Limb (tissue), 2 donors: ENCODE measurements around the gene RHBDL1.

Experiments
- DNase-seq, 2 donors: peaks; one replicate each; pipeline ENCODE4 v3.0.0-alpha.2; 2016; ENCODE audit errors: extremely low spot score in 2 of 2

RHBDL1 gene

DNA sequence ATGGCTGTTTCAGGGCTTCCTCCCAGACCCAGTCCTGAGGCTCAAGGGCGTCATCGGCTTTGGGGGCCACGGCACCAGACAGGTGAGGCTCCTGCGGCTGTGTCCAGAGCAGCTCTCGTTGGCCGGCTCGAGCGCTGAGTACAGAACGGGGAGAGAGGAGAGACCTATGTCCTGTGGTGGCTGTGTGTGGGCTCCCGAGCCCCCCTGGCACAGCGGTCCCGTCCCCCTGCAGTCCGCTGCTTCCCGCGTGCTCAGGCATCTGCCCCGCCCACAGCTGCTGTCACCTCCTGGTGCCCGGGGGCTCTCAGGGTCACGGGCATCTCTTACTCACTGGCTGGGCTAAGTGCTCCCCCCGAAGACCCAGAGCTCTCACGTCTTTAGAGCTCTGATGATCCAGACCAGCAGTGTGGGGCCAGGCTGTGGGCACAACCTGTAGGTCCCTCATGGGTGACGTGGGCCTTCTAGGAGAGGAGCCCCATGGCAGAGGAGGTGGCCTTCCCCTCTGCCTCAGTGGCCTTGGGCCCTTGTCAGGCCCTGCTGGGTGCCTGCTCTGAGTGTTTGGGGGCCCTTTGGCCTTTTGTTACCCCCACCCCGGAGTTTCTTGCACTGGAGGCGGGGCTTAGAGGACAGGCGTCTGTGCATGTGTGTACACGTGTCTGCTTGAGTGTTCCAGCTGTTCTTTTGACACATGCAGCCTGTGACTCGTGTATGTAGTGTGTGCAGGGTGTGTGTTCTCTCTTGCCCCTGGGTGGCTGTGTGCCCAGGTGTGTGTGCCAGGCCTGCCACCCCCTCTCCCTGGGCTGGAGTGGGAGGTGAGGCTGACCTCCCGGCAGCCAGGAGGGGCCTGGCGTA is 22.8 kb upstream of the RHBDL1 start:
- no peak for DNase-seq

DNA sequence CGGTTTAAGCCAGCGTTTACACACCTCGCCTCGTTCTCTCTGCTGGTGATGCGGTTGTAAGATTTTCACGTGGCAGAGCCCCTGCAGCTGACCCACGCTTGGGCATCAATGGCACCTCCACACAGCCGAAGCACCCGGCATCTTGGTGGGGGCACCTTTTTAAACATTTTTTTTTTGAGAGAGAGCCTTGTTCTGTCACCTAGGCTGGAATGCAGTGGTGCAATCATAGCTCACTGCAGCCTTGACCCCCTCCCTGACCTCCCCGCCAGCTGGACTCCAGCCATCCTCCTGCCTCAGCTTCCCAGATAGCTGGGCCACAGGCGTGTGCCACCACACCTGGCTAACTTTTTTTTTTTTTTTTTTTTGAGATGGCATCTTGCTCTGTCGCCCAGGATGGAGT is 21.4 kb upstream of the RHBDL1 start:
- no peak for DNase-seq

DNA sequence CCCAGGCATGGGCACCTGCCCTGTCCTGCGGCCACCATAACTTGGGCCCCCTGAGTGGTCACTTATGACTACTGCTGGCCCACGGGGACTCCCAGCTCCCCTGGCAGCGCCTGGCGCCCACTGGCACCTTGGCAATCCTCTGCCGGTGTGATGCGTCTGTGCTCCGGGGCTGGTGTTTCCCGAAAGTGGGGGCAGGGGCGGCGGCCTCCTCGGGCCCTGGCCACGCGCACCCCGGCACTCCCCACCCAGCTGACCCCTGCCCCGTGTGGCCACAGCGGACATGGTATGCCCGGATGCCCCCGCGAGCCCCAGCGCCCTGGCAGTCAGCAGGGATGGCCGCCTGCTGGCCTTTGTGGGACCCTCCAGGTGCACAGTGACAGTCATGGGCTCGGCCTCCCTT is 18.0 kb upstream of the RHBDL1 start:
- no peak for DNase-seq

DNA sequence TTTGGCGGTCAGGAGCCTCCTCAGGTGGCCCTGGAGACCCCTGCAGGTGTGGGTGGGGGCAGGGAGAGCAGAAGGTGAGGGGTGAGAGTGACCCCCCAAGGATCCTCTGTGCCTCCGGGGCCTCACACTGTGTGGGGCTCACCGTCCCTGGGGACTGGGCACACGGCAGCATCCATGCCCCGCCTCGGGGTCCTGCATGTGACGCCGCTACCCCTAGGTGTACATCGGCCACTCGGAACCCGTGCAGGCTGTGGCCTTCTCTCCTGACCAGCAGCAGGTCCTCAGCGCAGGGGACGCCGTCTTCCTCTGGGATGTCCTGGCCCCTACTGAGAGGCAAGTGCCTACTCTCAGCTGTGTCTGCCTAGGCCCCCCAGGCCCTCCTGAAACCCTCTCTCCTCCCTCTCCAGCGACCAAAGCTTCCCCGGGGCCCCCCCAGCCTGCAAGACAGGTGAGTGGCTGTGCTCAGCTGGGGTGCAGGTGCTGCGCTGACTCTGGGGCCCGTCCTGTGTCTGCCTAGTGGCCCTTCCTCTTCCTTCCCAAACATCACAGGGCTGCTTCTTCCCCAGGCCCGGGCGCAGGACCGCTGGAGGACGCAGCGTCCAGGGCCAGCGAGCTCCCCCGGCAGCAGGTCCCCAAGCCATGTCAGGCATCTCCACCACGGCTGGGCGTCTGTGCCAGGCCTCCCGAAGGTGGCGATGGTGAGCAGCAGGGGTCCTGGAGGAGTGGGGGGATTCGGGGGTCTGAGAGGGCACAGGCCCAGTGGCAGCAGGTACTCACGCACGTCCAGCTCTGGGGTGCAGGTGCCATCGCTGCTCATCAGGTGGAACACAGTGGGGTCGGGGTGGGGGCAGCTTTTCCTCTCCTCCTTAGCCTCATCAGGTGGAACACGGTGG is 16.5 kb upstream of the RHBDL1 start:
- no peak for DNase-seq

DNA sequence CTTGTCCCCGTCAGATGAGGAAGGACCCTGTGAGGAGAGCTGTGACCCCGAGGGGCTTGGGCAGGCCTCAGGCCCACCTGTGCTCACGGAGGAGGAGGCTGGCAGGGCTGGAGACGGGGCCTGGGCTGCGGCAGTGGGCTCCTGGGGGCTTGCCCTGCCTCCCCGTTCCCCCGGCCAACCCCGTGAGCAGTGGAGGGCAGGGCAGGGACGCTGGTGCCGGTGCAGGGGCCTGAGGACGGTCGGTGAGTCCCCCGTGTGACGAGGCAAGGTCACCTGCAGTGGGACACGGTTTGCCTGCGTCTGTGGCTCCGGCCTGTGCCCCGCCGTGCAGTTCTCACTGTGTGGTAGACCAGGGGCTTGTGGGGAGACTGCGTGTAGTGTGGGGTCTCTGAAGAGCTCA is 15.9 kb upstream of the RHBDL1 start:
- DNase-seq, result no peak

DNA sequence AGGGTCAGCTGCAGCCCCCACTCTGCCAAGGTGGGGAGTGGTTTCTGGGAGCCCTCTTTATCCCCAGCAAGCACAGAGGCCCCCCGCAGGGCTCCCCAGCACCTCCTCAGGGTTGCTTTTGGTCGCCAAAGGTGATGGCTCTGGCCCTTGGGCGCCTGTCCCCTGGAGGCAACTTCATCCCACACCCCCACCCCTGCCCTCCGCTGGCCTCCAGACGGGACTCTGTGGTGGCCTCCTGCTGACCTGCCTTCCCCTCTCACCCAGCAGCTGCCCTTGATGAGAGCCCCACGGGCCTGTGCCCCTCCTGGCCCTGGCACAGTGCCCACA is 15.4 kb upstream of the RHBDL1 start:
- DNase-seq, result no peak

DNA sequence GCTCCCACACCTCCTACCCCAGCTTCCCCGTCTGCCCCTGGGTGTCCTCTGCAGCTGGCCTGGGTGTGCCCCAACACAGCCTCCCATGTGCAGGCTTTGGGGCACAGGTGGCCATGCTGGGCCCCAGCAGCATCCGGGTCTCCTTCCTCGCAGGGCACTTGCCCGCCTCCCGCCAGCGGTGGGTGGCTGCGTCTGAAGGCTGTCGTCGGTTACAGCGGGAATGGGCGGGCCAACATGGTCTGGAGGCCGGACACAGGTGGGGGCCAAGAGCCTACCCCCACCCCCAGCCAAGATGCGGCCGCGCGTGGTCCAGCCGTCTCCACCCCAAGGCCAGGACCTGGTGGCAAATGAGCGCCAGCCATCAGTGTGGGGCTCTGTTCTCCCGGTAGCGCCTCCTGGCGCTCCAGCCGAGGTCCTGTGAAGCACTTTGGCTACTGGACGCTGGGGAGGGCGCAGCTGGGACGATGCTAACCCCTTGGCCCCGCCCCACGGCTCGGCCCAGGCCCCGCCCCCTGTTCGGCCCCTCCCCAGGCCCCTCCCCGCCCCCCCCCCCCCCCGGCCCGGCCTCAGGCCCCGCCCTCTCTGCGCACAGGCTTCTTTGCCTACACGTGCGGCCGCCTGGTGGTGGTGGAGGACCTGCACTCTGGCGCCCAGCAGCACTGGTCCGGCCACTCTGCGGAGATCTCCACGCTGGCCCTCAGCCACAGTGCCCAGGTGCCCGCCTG is 14.8 kb upstream of the RHBDL1 start:
- peak; percentile 48 to 87 for DNase-seq

DNA sequence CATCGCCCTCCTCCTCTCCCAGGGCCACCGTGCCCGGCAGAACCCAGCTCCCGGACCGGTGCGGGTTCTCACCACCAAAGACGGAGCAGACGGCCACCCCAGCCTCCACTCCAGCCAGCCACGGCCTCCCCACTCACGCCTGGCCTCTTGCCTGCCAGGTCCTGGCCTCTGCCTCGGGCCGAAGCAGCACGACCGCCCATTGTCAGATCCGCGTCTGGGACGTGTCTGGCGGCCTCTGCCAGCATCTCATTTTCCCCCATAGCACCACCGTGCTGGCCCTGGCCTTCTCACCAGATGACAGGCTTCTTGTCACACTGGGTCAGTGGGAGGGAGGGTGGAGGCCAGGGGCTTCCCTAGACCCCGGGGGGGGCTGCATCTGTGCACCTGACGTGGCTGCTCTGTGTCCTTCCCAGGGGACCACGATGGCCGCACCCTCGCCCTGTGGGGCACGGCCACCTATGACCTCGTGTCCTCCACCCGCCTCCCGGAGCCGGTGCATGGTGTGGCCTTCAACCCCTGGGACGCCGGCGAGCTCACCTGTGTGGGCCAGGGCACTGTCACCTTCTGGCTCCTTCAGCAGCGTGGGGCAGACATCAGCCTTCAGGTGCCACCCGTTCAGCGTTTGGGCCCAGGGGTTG is 14.2 kb upstream of the RHBDL1 start:
- DNase-seq, result no peak

DNA sequence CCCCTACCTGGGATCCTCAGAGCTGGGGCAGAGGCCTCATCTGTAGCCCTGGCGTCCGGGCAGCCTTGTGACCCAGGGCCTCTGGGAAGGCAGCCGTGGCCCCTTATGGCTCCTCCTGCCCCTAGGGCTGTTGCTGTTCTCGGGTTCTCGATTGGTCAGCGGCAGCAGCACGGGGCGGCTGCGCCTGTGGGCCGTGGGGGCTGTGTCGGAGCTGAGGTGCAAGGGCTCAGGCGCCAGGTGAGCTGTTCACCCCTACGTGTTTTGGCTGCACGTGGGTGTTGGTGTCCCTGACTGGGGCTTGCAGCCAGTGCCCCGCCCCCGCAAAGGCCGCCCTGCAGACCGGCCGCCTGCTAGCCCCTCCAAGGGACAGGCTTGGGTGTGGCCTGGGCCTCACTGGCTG is 13.4 kb upstream of the RHBDL1 start:
- no peak for DNase-seq

DNA sequence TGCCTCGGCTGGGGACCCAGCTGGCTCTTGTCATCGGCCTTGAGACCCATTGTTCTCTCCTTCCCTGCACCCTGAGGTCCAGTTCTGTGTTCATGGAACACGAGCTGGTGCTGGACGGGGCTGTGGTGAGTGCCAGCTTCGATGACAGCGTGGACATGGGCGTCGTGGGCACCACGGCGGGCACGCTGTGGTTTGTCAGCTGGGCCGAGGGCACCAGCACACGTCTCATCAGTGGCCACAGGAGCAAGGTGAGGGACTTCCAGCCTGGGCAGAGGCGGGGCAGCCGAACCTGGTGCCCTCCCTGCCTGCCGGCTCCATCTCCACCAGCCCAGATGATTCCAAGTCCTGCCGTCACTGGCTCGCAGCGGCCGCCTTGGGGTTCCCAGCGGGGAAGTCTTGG is 12.9 kb upstream of the RHBDL1 start:
- DNase-seq, result no peak

DNA sequence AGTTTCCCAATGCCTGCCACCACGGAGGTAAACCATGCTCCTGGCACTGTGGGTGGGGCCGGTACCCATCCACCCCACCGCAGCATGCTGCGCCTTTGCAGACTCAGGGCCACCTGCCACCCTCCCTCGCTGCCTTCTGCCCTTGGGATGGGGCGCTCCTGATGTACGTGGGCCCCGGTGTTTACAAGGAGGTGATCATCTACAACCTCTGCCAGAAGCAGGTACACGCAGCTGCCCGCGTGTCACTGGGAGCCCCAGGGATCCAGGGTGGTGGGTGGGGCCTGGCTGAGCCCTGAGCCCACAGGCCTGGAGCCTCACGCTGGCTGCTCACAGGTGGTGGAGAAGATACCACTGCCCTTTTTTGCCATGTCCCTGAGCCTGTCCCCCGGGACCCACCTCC is 8.9 kb upstream of the RHBDL1 start:
- no peak for DNase-seq

DNA sequence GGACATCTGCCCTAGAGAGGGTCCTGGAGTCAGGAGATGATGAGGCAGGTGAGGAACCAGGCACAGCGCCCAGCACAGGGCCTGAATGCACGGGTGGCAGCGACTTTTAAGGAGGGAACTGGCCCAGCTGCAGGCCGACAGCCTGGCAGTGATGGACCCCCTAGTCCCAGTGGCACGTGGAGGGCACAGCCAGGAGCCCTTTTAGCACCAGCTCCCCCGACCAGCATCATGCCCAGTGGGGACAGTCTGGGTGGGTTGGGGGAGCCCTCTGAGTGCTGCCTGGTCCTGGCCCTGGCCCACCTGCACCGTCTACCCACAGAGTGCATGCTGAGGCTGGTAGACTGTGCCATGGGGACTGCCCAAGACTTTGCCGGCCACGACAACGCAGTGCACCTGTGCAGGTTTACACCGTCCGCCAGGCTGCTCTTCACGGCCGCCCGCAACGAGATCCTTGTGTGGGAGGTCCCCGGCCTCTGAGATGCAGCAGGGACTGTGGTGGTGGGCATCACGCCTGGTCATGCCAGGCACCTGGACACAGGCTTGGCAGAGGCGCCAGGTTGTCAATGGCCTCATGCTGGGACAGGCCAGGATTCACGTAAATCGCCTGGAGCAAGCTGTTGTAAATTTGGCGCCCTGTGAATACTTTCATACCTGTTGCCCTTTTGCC is 8.2 kb upstream of the RHBDL1 start:
- no peak for DNase-seq

DNA sequence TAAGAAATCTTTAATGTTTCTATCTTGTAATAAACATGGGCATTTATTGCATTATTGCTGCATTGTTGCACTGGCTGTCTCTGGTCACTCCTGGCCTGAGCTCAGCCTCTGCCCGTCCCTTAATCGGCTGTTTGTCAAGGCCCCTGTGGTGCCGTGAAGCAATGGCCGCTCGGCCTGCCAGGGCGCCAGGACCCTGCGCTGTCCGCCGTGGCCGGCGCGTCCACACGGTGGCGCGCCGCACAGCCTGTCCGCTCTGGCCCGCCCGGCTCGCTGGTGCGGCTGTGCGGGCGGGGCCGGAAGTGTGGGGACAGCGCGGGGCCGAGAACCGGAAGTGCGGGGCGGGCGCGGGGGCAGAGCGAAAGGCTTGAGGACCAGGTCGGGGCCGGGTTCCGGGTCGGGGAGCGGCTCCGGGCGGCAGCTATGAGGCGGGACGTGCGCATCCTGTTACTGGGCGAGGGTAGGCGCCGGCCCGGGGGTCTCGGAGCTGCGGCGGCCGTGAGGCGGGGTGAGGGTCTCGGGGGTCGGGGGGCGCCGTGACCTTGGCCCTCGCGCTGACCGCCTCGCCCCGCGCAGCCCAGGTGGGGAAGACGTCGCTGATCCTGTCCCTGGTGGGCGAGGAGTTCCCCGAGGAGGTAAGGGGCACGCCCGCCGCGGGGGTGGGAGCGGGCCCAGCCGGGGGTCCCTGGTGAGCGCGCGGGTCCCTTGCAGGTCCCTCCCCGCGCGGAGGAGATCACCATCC is 7.5 kb upstream of the RHBDL1 start, which contains the start of gene RHOT2:
Gene RHOT2, plus strand, starts transcription at position 353 of the 739 bp plus-strand sequence. Its CDS starts 68 bp downstream, at position 421.
- peak; percentile 92 to 96 for DNase-seq

DNA sequence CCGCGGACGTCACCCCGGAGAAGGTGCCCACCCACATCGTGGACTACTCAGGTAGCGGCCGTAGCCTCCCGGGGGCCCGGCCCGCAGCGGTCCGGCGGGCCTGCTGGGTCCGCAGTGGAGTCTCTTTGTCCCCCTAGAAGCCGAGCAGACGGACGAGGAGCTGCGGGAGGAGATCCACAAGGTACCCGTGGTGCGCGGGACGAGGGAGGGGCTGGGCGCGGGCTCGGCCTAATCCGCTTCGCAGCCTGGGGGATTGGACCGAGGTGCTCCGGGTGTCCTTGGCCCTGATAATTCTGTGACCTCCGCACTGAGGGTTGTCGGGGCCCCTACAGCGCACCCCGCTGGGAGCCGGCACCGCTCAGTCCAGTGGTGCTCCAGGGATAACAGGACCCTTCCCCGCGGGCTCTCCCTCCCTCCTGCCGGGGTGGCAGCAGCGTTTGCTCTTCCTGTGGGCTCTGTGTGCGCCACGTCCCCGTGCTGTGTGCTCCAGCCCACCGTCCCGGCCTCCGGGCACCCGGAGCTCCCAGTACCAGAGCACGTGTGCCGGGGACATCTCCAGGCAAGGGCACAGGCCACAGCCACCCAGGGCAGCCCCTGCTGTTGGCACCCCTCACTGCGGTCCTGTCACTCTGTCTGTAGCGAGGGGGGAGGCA is 6.8 kb upstream of the RHBDL1 start:
- DNase-seq, result no peak

DNA sequence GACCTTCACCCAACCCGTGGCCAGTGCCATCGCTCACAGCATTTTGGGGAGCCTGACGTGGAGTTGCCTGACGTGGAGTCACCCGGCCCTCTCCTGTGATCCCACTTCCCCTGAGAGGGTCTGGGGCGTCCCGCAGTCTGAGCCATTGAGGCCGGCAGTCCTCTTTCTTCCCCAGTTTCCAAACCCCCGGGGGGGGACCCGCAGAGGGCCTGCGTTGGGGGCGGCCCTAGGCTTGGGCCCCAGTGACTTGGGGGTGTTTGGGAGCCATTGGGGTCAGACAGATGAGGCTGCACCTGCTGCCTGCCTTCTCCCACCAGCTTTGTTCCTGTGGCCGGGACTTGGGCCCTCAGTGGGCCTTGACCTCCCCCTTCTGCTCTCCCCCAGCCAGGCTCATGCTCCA is 5.8 kb upstream of the RHBDL1 start:
- no peak for DNase-seq

DNA sequence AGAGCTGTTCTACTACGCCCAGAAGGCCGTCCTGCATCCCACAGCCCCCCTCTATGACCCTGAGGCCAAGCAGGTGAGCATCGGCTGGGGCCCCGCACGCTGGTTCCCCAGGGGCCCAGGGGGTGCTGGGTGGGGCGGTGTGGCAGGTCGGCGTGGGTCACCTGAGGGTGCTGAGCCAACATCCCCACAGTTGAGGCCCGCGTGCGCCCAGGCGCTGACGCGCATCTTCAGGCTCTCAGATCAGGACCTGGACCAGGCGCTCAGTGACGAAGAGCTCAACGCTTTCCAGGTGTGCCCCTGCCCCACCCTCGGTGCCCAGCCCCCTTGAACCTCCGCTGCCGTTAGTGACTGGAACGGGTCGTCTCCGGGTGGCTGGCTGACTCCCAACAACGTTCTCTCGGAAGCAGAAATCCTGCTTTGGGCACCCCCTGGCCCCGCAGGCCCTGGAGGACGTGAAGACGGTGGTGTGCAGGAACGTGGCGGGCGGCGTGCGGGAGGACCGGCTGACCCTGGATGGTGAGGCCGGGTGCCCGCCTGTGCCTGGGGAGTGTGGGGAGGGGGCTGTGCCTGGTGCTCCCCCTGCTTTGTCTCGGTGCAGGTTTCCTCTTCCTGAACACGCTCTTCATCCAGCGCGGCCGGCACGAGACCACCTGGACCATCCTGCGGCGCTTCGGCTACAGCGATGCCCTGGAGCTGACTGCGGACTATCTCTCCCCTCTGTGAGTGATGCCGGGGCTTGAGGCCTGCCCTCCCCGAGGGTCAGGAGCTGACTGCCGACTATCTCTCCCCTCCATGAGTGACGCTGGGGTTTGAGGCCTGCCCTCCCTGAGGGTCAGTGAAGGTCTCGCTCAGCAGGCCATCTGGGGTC is 4.8 kb upstream of the RHBDL1 start:
- no peak for DNase-seq

DNA sequence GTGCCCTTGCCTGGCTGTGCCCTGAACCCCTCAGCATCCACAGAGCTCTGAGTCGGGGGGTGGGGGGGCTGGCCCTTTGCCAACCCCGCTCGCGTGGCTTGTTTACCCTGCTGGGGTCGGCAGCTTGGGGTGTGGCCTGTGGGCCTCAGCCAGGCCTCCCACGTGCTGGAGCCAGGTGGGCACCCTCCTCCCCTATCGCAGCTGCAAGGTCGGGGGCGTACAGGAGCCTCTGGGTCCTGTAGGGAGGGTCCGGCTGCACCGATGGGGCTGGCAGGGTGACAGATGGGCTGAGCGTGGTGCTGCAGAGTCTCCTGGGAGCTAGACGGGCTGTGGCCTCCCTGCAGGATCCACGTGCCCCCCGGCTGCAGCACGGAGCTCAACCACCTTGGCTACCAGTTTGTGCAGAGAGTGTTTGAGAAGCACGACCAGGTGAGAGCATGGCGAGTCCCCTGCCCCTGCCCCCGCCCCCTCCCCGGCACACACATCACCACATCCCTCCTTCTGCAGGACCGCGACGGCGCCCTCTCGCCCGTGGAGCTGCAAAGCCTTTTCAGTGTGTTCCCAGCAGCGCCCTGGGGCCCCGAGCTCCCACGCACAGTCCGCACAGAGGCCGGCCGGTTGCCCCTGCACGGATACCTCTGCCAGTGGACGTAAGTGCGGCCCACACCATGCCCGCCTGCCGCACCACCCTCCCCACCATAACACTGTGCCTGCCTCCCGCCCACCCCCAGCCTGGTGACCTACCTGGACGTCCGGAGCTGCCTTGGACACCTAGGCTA is 3.9 kb upstream of the RHBDL1 start:
- no peak for DNase-seq

DNA sequence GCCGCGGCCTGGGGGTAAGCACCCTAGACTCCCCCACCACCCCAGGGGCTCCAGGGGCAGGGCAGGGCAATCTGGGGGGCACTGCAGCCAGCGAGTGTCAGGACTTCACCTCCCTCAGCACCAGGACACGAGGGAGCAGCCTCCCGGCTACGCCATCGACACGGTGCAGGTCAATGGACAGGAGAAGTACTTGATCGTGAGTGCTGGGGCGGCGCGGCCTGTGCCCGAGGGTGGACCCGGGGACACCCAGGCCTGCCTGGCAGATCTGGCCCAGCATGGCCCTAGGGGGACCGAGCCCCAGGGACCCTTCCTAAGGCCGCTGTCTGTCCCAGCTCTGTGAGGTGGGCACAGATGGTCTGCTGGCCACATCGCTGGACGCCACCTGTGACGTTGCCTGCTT is 3.1 kb upstream of the RHBDL1 start:
- no peak for DNase-seq
